GM12878 (cell line): ENCODE results near the gene LRBA. TPM values are rescaled to one million over a fixed set of nuclear protein-coding genes. Genes with fewer than 3 reads are reported as not detected.

ENCODE experiments used
- ATAC-seq: fragments of 200-7000 bp; cut with Tn5 transposase; 3 replicates; pipeline ENCODE4 v1.9.1; 2020; ENCODE audit warnings: mild to moderate bottlenecking, moderate library complexity
- BruUV-seq: library from RNA; stranded (reverse); fragments of 400-500 nt; replicated peaks from 2 replicates; lab custom pipeline; 2021; lab: Mats Ljungman, UMichigan
- CTCF ChIA-PET: fragments of 300-600 bp; sonication (Branson Sonifier 250); formaldehyde crosslinking; extraction: SDS; loops from one replicate; lab custom pipeline; 2021; ENCODE audit warnings: inconsistent platforms; lab: Yijun Ruan, JAX
- POLR2A ChIA-PET: fragments of 350-600 bp; formaldehyde crosslinking; extraction: SDS; loops from one replicate; lab custom pipeline; 2021; ENCODE audit warnings: inconsistent platforms; lab: Charles Lee
- RAD21 ChIA-PET: fragments of 300-600 bp; sonication (Branson Sonifier 250); formaldehyde crosslinking; loops from one replicate; lab custom pipeline; 2023; ENCODE audit warnings: antibody characterized with exemption; ENCODE audit not compliant: unreplicated experiment; lab: Charles Lee
- SMC1A ChIA-PET: fragments of 300-600 bp; sonication (Branson Sonifier 250); formaldehyde crosslinking; loops from one replicate; lab custom pipeline; 2023; ENCODE audit not compliant: unreplicated experiment, uncharacterized antibody; lab: Charles Lee
- DNase-seq: peaks from one replicate; pipeline ENCODE4 v3.0.0-alpha.2; 2011; ENCODE audit warnings: low read depth, low spot score
- FAIRE-seq: peaks from 3 replicates; lab custom pipeline; 2011; peaks lifted over from hg19 to GRCh38; lab: Jason Lieb, UNC
- H2AFZ ChIP-seq: 2 replicates; pipeline ENCODE4 v1.6.0; 2011; ENCODE audit warnings: low read depth, low read length, control low read depth; ENCODE audit not compliant: control insufficient read depth
- H3K27ac ChIP-seq: 2 replicates; pipeline ENCODE4 v1.5.1; 2011; ENCODE audit warnings: control low read depth; ENCODE audit not compliant: control insufficient read depth, insufficient read depth
- H3K27me3 ChIP-seq, 2 experiments: replicated peaks in 1 of 2; 2 replicates each; pipeline versions ENCODE4 v1.6.0 to v1.6.1; 2011; ENCODE audit warnings: low read length in 1 of 2; ENCODE audit not compliant: control insufficient read depth in 2 of 2, insufficient read depth in 2 of 2
- H3K36me3 ChIP-seq, 2 experiments: 2 replicates each; pipeline ENCODE4 v1.5.1; 2011; ENCODE audit warnings: low read length in 1 of 2; ENCODE audit not compliant: control insufficient read depth in 2 of 2, insufficient read depth in 2 of 2
- H3K4me1 ChIP-seq: 2 replicates; pipeline ENCODE4 v1.6.1; 2011; ENCODE audit warnings: mild to moderate bottlenecking, low read length, moderate library complexity, mixed read lengths; ENCODE audit not compliant: control insufficient read depth, insufficient read depth
- H3K4me2 ChIP-seq: 2 replicates; pipeline ENCODE4 v1.6.0; 2011; ENCODE audit warnings: control low read depth; ENCODE audit not compliant: control insufficient read depth, insufficient read depth
- H3K4me3 ChIP-seq: fragments of 200-600 bp; sonication (generic); 2 replicates; pipeline ENCODE4 v1.5.1; 2016
- H3K79me2 ChIP-seq: 2 replicates; pipeline ENCODE4 v1.6.0; 2011; ENCODE audit warnings: low read length; ENCODE audit not compliant: control insufficient read depth, insufficient read depth
- H3K9ac ChIP-seq: 2 replicates; pipeline ENCODE4 v1.8.0; 2011; ENCODE audit warnings: low read length, control low read depth, mixed read lengths; ENCODE audit not compliant: control insufficient read depth, insufficient read depth
- H3K9me3 ChIP-seq: replicated peaks from 3 replicates; pipeline ENCODE4 v1.5.1; 2011; ENCODE audit warnings: mild to moderate bottlenecking, low read length; ENCODE audit not compliant: control insufficient read depth, insufficient read depth
- H4K20me1 ChIP-seq: 2 replicates; pipeline ENCODE4 v1.6.0; 2011; ENCODE audit not compliant: control insufficient read depth, insufficient read depth
- ATF7 ChIP-seq: fragments of 450-650 bp; IDR thresholded peaks from 2 replicates; pipeline ENCODE4 v1.6.1; 2016; ENCODE audit warnings: low read depth, mild to moderate bottlenecking
- BHLHE40 ChIP-seq, 2 experiments: fragments of 450-650 bp in 1 of 2; IDR thresholded peaks; 2 replicates each; pipeline ENCODE4 v1.6.1; 2011 to 2017; ENCODE audit warnings: low read depth in 2 of 2, borderline replicate concordance in 1 of 2, improper control_type of control experiment in 1 of 2, low read length in 1 of 2, mild to moderate bottlenecking in 1 of 2
- BMI1 ChIP-seq: fragments of 450-650 bp; IDR thresholded peaks from 2 replicates; pipeline ENCODE4 v1.6.1; 2016; ENCODE audit warnings: mild to moderate bottlenecking, moderate library complexity, borderline replicate concordance
- CTCF ChIP-seq, 3 experiments: IDR thresholded peaks in 2 of 3; conservative IDR thresholded peaks in 1 of 3; 2 replicates each; pipeline ENCODE4 v1.5.1; 2011; ENCODE audit warnings: low read depth in 3 of 3, low read length in 3 of 3, mild to moderate bottlenecking in 3 of 3, control low read depth in 2 of 3, moderate library complexity in 2 of 3, inconsistent platforms in 1 of 3, mixed read lengths in 1 of 3; ENCODE audit not compliant: control insufficient read depth in 2 of 3, insufficient read depth in 1 of 3; ENCODE audit errors: extremely low read depth in 1 of 3
- FOXM1 ChIP-seq: IDR thresholded peaks from 2 replicates; pipeline ENCODE4 v1.6.1; 2012; ENCODE audit warnings: low read depth, mild to moderate bottlenecking, inconsistent platforms, low read length, moderate library complexity
- MTA3 ChIP-seq: IDR thresholded peaks from 2 replicates; pipeline ENCODE4 v1.6.1; 2012; ENCODE audit warnings: low read length, inconsistent platforms, borderline replicate concordance
- NR2F1 ChIP-seq: fragments of 450-650 bp; conservative IDR thresholded peaks from 2 replicates; pipeline ENCODE4 v1.6.1; 2017; ENCODE audit warnings: mild to moderate bottlenecking
- PAX5 ChIP-seq: IDR thresholded peaks from 2 replicates; pipeline ENCODE4 v1.6.1; 2011; ENCODE audit warnings: low read depth, low read length, borderline replicate concordance
- PKNOX1 ChIP-seq: fragments of 450-650 bp; IDR thresholded peaks from 2 replicates; pipeline ENCODE4 v1.6.1; 2016; ENCODE audit warnings: mild to moderate bottlenecking
- RAD51 ChIP-seq: fragments of 450-650 bp; IDR thresholded peaks from 2 replicates; pipeline ENCODE4 v1.6.1; 2016; ENCODE audit warnings: moderate library complexity, mild to moderate bottlenecking, inconsistent platforms
- RELA ChIP-seq: fragments of 450-650 bp; IDR thresholded peaks from 2 replicates; pipeline ENCODE4 v1.8.0; 2014; ENCODE audit warnings: borderline replicate concordance; ENCODE audit not compliant: partially characterized antibody
- RUNX3 ChIP-seq: IDR thresholded peaks from 2 replicates; pipeline ENCODE4 v1.6.1; 2012; ENCODE audit warnings: low read length, inconsistent platforms
- SPI1 ChIP-seq: IDR thresholded peaks from 2 replicates; pipeline ENCODE4 v1.6.1; 2011; ENCODE audit warnings: low read depth, mild to moderate bottlenecking, low read length, moderate library complexity, borderline replicate concordance; ENCODE audit not compliant: insufficient read depth
- TAF1 ChIP-seq: IDR thresholded peaks from 2 replicates; pipeline ENCODE4 v1.6.1; 2011; ENCODE audit warnings: mild to moderate bottlenecking, low read depth, low read length, borderline replicate concordance
- TARDBP ChIP-seq: IDR thresholded peaks from 2 replicates; pipeline ENCODE4 v1.6.1; 2016; ENCODE audit warnings: borderline replicate concordance
- TBL1XR1 ChIP-seq: IDR thresholded peaks from 2 replicates; pipeline ENCODE4 v1.6.1; 2012; ENCODE audit warnings: low read depth, low read length, improper control_type of control experiment
- YBX1 ChIP-seq: fragments of 450-650 bp; IDR thresholded peaks from 2 replicates; pipeline ENCODE4 v1.6.1; 2016; ENCODE audit warnings: antibody characterized with exemption
- WGBS: methylation state at CpG from one replicate; pipeline ENCODE4 v1.1.6; 2016; ENCODE audit warnings: low lambda C conversion rate; ENCODE audit not compliant: insufficient replicate concordance, insufficient coverage; ENCODE audit errors: missing lambda C conversion rate; 5-methylcytosine and 5-hydroxymethylcytosine counted together
- in situ Hi-C: fragments of 300-500 bp; cut with MboI; formaldehyde crosslinking; loops from 9 replicates; pipeline ENCODE4 v1.14.3; 2018; ENCODE audit warnings: mixed read lengths
- intact Hi-C: fragments of 100-400 bp; cut with micrococcal nuclease; formaldehyde crosslinking; loops from one replicate; pipeline ENCODE4 v1.14.2; 2022; ENCODE audit not compliant: unreplicated experiment
- polyA plus RNA-seq, 11 experiments: library from polyadenylated mRNA; depleted of rRNA in 4 of 11; unstranded in 6 of 11; stranded (reverse) in 5 of 11; fragments of >200 nt; fragmentation: Nextera tagmentation in 4 of 11; fragmentation: Illumina TruSeq in 1 of 11; extraction: Ambion mirVana in 4 of 11; extraction: Trizol in 1 of 11; gene quantifications; 1 replicate in 1 of 11; 2 replicates in 10 of 11; pipeline versions ENCODE4 v1.2.1 to v1.2.3, GENCODE V29; 2011 to 2016; ENCODE audit warnings: inconsistent platforms in 2 of 11, missing spikeins in 2 of 11, low read depth in 1 of 11
- total RNA-seq, 4 experiments: library from RNA; depleted of rRNA in 3 of 4; stranded (reverse); fragments of >200 nt in 3 of 4; fragmentation: Illumina TruSeq in 1 of 4; extraction: Trizol in 1 of 4; gene quantifications; 2 replicates each; pipeline versions ENCODE4 v1.2.1 to v1.2.3, GENCODE V29; 2013 to 2021

LRBA gene
- total and polyA plus RNA-seq, 10 of the 15 experiments (the other 5 are each of a cell fraction or from before 2014, with no cell fraction given) = 20.3 to 93.4 (median 55.0) TPM

- no peak overlapping the region for H3K4me3 ChIP-seq
- POLR2A ChIA-PET = interaction anchor here (0.7 kb wide), 1 partner anchor 15 kb away, joined by 3 read pairs; no protein-coding TSS in a partner anchor
- H3K4me1 ChIP-seq = no peaks in the 10 kb centered on the region
- H3K27me3 ChIP-seq = no peaks in the 10 kb centered on the region
- H3K9me3 ChIP-seq = no peaks in the 10 kb centered on the region
- DNase-seq = no peak
- no peak overlapping the region for H2AFZ ChIP-seq
- SMC1A ChIA-PET = no interaction called here
- no peak overlapping the region for H3K27ac ChIP-seq
- H3K79me2 ChIP-seq = no peaks in the 10 kb centered on the region
- FAIRE-seq = no peak
- no peak for TF ChIP-seq TARDBP
- peak; percentile 28; the same call in 1 of the 2 replicates for TF ChIP-seq RUNX3
- no peak for TF ChIP-seq RELA
- no peak for TF ChIP-seq TAF1
- TF ChIP-seq TBL1XR1 = no peak
- TF ChIP-seq FOXM1 = no peak
- TF ChIP-seq YBX1 = no peak
- no peak for TF ChIP-seq NR2F1
- TF ChIP-seq BMI1 = no peak
- no peak for TF ChIP-seq RAD51
- TF ChIP-seq PAX5 = no peak
- TF ChIP-seq SPI1 = no peak
- TF ChIP-seq ATF7 = peak; percentile 49; the same call in 1 of the 2 replicates
- no peak for TF ChIP-seq PKNOX1
- no peak for TF ChIP-seq CTCF (IDR thresholded peaks at IDR 0.05 in 2 of 3, conservative IDR thresholded peaks at IDR 0.05 in 1 of 3; ENCODE audit: control insufficient read depth in 2 of 3, extremely low read depth in 1 of 3, insufficient read depth in 1 of 3, low read depth in 3 of 3, low read length in 3 of 3)
- TF ChIP-seq MTA3 = no peak
- TF ChIP-seq BHLHE40 (IDR thresholded peaks at IDR 0.05; ENCODE audit: borderline replicate concordance in 1 of 2, low read depth in 2 of 2, low read length in 1 of 2) = no peak
- no peak overlapping the region for H3K4me2 ChIP-seq
- peak; percentile 32; the same call in 2 of the 3 replicates for ATAC-seq
- no peak overlapping the region for H3K9ac ChIP-seq
- WGBS = 66% methylated on average over 3 of the region's 3 CpGs
- H3K36me3 ChIP-seq = no peaks in the 10 kb centered on the region; a peak in 1 of 4 replicates
- intact Hi-C loops = no loop called here
- no TSS peak for BruUV-seq
- CTCF ChIA-PET = no interaction called here
- in situ Hi-C loops = no loop called here
- H4K20me1 ChIP-seq = no peaks in the 10 kb centered on the region
- RAD21 ChIA-PET = no interaction called here
Measured at GRCh38 chr4:150525321-150525868, 489.7 kb downstream of the LRBA start.
